DMS53 treated with DMSO at 0.1 percent for 48 hours (cell line): ENCODE measurements around the gene CORO2A.
"Not testable (repeated sequence)": the region's sequence is repeated elsewhere in the genome, so short reads cannot be mapped to it uniquely, and the experiment has no call there.

Experiments
- DNase-seq: peaks from one replicate; lab custom pipeline; 2025; ENCODE audit not compliant: unreplicated experiment; lab: John Stamatoyannopoulos, UW

Gene CORO2A

GRCh38 chr9:98117984-98118639 is 74.3 kb downstream of the CORO2A start:
- peak; percentile 12 for DNase-seq

GRCh38 chr9:98117097-98117496 is 75.3 kb downstream of the CORO2A start:
- DNase-seq = not testable (repeated sequence)

- no peak for DNase-seq
These were observed 83.4 kb downstream of the CORO2A start for GRCh38 chr9:98109052-98109451.

GRCh38 chr9:98108531-98109031 is 83.9 kb downstream of the CORO2A start:
- DNase-seq = no peak

GRCh38 chr9:98107926-98108325 is 84.5 kb downstream of the CORO2A start:
- DNase-seq = no peak

GRCh38 chr9:98105006-98105405 is 87.4 kb downstream of the CORO2A start:
- no peak for DNase-seq

GRCh38 chr9:98104445-98104881 is 88.0 kb downstream of the CORO2A start:
- DNase-seq = no peak

- peak; percentile 41 for DNase-seq
These were observed 90.6 kb downstream of the CORO2A start for GRCh38 chr9:98101868-98102273.

- no peak for DNase-seq
These were observed 91.0 kb downstream of the CORO2A start for GRCh38 chr9:98101416-98101815.

GRCh38 chr9:98100456-98100855 is 92.0 kb downstream of the CORO2A start:
- no peak for DNase-seq

- DNase-seq = peak; percentile 29
These were observed 92.5 kb downstream of the CORO2A start for GRCh38 chr9:98099898-98100297.

GRCh38 chr9:98099346-98099745 is 93.1 kb downstream of the CORO2A start:
- no peak for DNase-seq

GRCh38 chr9:98097836-98098235 is 94.6 kb downstream of the CORO2A start:
- DNase-seq = peak; percentile 49

GRCh38 chr9:98096091-98096490 is 96.3 kb downstream of the CORO2A start:
- no peak for DNase-seq

- no peak for DNase-seq
These were observed 97.0 kb downstream of the CORO2A start for GRCh38 chr9:98095401-98095800.

- DNase-seq = no peak
These were observed 97.6 kb downstream of the CORO2A start for GRCh38 chr9:98094851-98095250.

- DNase-seq = no peak
These were observed 98.1 kb downstream of the CORO2A start for GRCh38 chr9:98094316-98094715.

- no peak for DNase-seq
These were observed 99.9 kb downstream of the CORO2A start for GRCh38 chr9:98092613-98092931.

GRCh38 chr9:98091735-98092612 is 100.5 kb downstream of the CORO2A start:
- DNase-seq = no peak

GRCh38 chr9:98090674-98091073 is 101.8 kb downstream of the CORO2A start:
- not testable (repeated sequence) for DNase-seq

- DNase-seq = no peak
These were observed 104.8 kb downstream of the CORO2A start for GRCh38 chr9:98087420-98088354.
